Natural killer cell (primary cell): ENCODE measurements around the gene RNF213. TPM values are rescaled to one million over a fixed set of nuclear protein-coding genes. Genes with fewer than 3 reads are reported as not detected.

Source experiments
- ATAC-seq, 3 donors: fragments of 150-1000 bp in 2 of 3; fragments of 200-7000 bp in 1 of 3; cut with Tn5 transposase; 1 replicate in 1 of 3; 2 replicates in 2 of 3; pipeline ENCODE4 v1.10.0; 2021; ENCODE audit warnings: mild to moderate bottlenecking in 2 of 3, moderate library complexity in 2 of 3
- DNase-seq, 2 donors: peaks; one replicate each; pipeline versions ENCODE4 v3.0.0 to v3.0.0-alpha.2; 2013 to 2021; ENCODE audit warnings: mixed read lengths in 1 of 2
- H3K27ac ChIP-seq: one replicate; pipeline ENCODE4 v1.5.1; 2013; ENCODE audit warnings: mild to moderate bottlenecking, low read length
- H3K27me3 ChIP-seq: one replicate; pipeline ENCODE4 v1.6.1; 2013; ENCODE audit warnings: low read length; ENCODE audit not compliant: control insufficient read depth, insufficient read depth
- H3K36me3 ChIP-seq: one replicate; pipeline ENCODE4 v1.6.1; 2013; ENCODE audit warnings: low read length; ENCODE audit not compliant: control insufficient read depth, insufficient read depth
- H3K4me1 ChIP-seq: one replicate; pipeline ENCODE4 v1.6.1; 2013; ENCODE audit warnings: low read length; ENCODE audit not compliant: control insufficient read depth, insufficient read depth
- H3K4me3 ChIP-seq: one replicate; pipeline ENCODE4 v1.5.1; 2013; ENCODE audit warnings: low read length
- H3K9me3 ChIP-seq: one replicate; pipeline ENCODE4 v1.6.1; 2013; ENCODE audit warnings: low read length; ENCODE audit not compliant: control insufficient read depth, insufficient read depth
- H3K27ac Mint-ChIP-seq, 2 donors: one replicate each; pipeline ENCODE4 v1.8.0; 2022; ENCODE audit warnings: mild to moderate bottlenecking in 2 of 2, mixed read lengths in 2 of 2, moderate library complexity in 1 of 2
- H3K27me3 Mint-ChIP-seq, 2 donors: one replicate each; pipeline ENCODE4 v1.8.0; 2022; ENCODE audit warnings: low read depth in 2 of 2, mixed read lengths in 2 of 2
- H3K36me3 Mint-ChIP-seq: one replicate; pipeline ENCODE4 v1.8.0; 2022; ENCODE audit warnings: mixed read lengths
- H3K4me1 Mint-ChIP-seq, 2 donors: one replicate each; pipeline ENCODE4 v1.8.0; 2022; ENCODE audit warnings: mixed read lengths in 2 of 2
- H3K4me3 Mint-ChIP-seq: one replicate; pipeline ENCODE4 v1.8.0; 2022; ENCODE audit warnings: mild to moderate bottlenecking, moderate library complexity, mixed read lengths
- H3K9me3 Mint-ChIP-seq, 2 donors: one replicate each; pipeline ENCODE4 v1.8.0; 2022; ENCODE audit warnings: mixed read lengths in 2 of 2
- WGBS: methylation state at CpG from one replicate; pipeline ENCODE4 v1.1.7; 2013; ENCODE audit warnings: missing lambda C conversion rate; ENCODE audit not compliant: insufficient coverage; 5-methylcytosine and 5-hydroxymethylcytosine counted together
- intact Hi-C: fragments of 100-400 bp; cut with micrococcal nuclease; formaldehyde crosslinking; loops from one replicate; pipeline ENCODE4 v1.14.2; 2022
- total RNA-seq, 4 donors: library from RNA; stranded (reverse); fragments of 120-200 nt in 1 of 4; gene quantifications; one replicate each; pipeline versions ENCODE4 v1.2.3 to v1.2.4, GENCODE V29; 2013 to 2022
- TF ChIP-seq, protein P1 (sequence below): fragments of 200-600 bp; IDR thresholded peaks from one replicate; pipeline ENCODE4 v1.8.0; 2022; ENCODE audit warnings: antibody characterized with exemption

Gene RNF213
- total RNA-seq, 3 donors from 2014 or later (not counting 1 experiment from before 2014, with no cell fraction given): 929 to 1,120 (median 1,060) TPM

DNA sequence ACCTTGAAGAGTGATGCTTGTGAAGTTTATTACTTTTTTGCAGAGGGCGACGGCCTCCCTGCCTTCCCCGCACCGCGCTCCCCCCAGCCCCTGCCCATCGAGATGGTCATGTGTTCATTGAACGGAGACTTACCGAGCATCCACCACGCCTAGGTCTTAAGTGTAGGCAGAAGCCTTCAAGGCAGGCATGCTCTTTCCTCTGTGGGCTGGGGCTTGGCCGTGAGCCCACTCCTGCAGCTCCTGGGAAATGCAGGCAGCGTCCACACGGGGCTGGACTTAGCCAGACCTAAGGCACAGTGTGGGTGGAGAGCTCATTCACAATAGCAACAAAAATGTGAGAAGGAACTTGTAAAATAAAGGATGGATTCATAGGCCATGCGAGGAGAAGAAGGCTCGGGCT is 19.2 kb downstream of the RNF213 start:
- Mint-ChIP-seq H3K9me3 (no peaks in the 10 kb centered on the region), H3K4me1 (peaks cover 43 to 59% of the 10 kb centered on the region in 2 donors), H3K4me3 (no peak overlapping the region), H3K27me3 (no peaks in the 10 kb centered on the region), H3K36me3 (no peaks in the 10 kb centered on the region), H3K27ac (peak overlapping the region; percentile 53 to 68)
- Histone ChIP-seq H3K9me3 (no peaks in the 10 kb centered on the region), H3K4me1 (peaks cover 57% of the 10 kb centered on the region), H3K36me3 (peaks cover 47% of the 10 kb centered on the region), H3K27ac (peak overlapping the region; percentile 23), H3K4me3 (no peak overlapping the region), H3K27me3 (no peaks in the 10 kb centered on the region)
- intact Hi-C loops: no loop called here
- TF ChIP-seq, protein P1, sequence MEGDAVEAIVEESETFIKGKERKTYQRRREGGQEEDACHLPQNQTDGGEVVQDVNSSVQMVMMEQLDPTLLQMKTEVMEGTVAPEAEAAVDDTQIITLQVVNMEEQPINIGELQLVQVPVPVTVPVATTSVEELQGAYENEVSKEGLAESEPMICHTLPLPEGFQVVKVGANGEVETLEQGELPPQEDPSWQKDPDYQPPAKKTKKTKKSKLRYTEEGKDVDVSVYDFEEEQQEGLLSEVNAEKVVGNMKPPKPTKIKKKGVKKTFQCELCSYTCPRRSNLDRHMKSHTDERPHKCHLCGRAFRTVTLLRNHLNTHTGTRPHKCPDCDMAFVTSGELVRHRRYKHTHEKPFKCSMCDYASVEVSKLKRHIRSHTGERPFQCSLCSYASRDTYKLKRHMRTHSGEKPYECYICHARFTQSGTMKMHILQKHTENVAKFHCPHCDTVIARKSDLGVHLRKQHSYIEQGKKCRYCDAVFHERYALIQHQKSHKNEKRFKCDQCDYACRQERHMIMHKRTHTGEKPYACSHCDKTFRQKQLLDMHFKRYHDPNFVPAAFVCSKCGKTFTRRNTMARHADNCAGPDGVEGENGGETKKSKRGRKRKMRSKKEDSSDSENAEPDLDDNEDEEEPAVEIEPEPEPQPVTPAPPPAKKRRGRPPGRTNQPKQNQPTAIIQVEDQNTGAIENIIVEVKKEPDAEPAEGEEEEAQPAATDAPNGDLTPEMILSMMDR: no peak
- WGBS: 81% methylated on average over 14 of the region's 14 CpGs
- no peak for ATAC-seq
- no peak for DNase-seq

DNA sequence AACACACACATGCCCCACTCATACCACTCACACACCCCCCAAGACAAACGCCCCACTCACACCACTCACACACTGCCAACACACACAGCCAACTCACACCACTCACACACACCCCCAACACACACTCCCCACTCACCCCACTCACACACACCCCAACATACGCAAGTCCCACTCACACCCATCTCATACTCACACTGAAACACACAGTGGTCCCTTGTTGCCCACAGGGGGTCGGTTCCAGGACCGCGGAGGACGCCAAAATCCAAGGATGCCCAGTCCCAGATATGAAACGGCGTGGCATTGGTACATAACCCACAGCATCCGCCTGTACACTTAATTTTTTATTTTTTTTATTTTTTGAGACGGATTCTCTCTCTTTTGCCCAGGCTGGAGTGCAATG is 20.9 kb downstream of the RNF213 start:
- H3K27me3 Mint-ChIP-seq: no peaks in the 10 kb centered on the region
- no peak for ATAC-seq
- H3K27ac Mint-ChIP-seq: peak overlapping the region; percentile 53 to 68
- no peaks in the 10 kb centered on the region for H3K36me3 Mint-ChIP-seq
- peaks cover 49% of the 10 kb centered on the region for H3K4me1 ChIP-seq
- H3K36me3 ChIP-seq: peaks cover 50% of the 10 kb centered on the region
- H3K9me3 Mint-ChIP-seq: no peaks in the 10 kb centered on the region
- H3K4me1 Mint-ChIP-seq: peaks cover 37 to 59% of the 10 kb centered on the region in 2 donors
- TF ChIP-seq, protein P1: no peak
- intact Hi-C loops: no loop called here
- H3K4me3 Mint-ChIP-seq: no peak overlapping the region
- H3K9me3 ChIP-seq: no peaks in the 10 kb centered on the region
- no peak overlapping the region for H3K27ac ChIP-seq
- no peak for DNase-seq
- no peak overlapping the region for H3K4me3 ChIP-seq
- WGBS: 88% methylated on average over 10 of the region's 10 CpGs
- no peaks in the 10 kb centered on the region for H3K27me3 ChIP-seq

DNA sequence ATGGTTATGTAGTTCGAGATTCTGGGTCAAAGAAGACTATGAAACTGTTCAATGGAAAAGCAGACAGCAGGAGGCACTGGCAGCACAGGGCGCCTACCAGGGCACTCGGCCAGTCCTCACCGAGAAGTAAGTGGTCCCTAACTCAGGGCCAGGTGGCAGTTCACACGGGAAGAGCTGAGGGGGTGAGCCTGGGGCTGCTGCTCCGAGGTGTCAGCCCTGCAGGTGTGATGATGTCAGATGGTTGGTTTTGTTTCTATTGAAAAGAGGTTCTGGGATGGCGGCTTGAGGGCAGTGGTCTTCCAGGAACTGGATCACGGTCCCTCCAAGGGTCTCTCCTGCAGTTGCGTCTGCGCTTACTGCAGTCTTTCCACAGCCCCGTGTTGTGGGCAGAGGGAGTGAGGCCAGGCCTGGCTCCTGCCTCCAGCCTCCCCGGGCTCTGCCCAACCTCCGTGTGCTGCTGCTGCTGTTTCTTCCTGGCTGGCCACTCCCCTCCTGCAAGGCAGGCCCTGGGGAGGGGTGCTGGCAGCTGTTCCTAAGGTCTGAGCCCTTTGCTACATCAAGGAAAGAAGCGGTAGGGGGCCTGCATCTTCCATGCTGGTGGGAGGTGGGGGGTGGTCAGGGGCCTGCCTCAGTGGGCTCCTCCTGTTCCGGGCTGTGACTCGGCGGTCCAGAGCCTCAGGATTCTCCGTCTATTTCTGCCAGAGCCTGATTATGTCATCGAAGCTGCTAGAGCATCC is 22.6 kb downstream of the RNF213 start:
- intact Hi-C loops: no loop called here
- H3K27ac Mint-ChIP-seq: peak overlapping the region; percentile 68 to 78
- no peak overlapping the region for H3K27ac ChIP-seq
- H3K4me3 ChIP-seq: no peak overlapping the region
- no peaks in the 10 kb centered on the region for H3K27me3 ChIP-seq
- peaks cover 62% of the 10 kb centered on the region for H3K36me3 ChIP-seq
- H3K4me1 ChIP-seq: peaks cover 33% of the 10 kb centered on the region
- WGBS: 86% methylated on average over 18 of the region's 19 CpGs
- no peaks in the 10 kb centered on the region for H3K9me3 ChIP-seq
- peaks cover 7% of the 10 kb centered on the region for H3K36me3 Mint-ChIP-seq
- H3K4me1 Mint-ChIP-seq: peaks cover 31 to 53% of the 10 kb centered on the region in 2 donors
- H3K9me3 Mint-ChIP-seq: no peaks in the 10 kb centered on the region
- TF ChIP-seq, protein P1: no peak
- DNase-seq: no peak
- H3K27me3 Mint-ChIP-seq: no peaks in the 10 kb centered on the region
- H3K4me3 Mint-ChIP-seq: no peak overlapping the region
- no peak for ATAC-seq
